SK-N-MC (cell line): Measurements from ENCODE around the gene RAB43.

Experiments used
- EZH2 ChIP-seq: fragments of 200-600 bp; sonication (generic); IDR thresholded peaks from one replicate; pipeline ENCODE4 v1.6.1; 2017; ENCODE audit warnings: antibody characterized with exemption
- FOXP2 ChIP-seq: optimal IDR thresholded peaks from 2 replicates; pipeline ENCODE3; 2011; ENCODE audit warnings: mild to moderate bottlenecking, moderate library complexity; ENCODE audit not compliant: insufficient read depth; ENCODE audit errors: extremely low read length, control extremely low read depth
- POLR2AphosphoS5 ChIP-seq: IDR thresholded peaks from 2 replicates; pipeline ENCODE4 v1.6.1; 2012; ENCODE audit warnings: mild to moderate bottlenecking, low read depth, low read length, borderline replicate concordance

- TF ChIP-seq POLR2AphosphoS5 (no peak), FOXP2 (no peak), EZH2 (no peak)
These were observed 13.8 kb downstream of the RAB43 start for GRCh38 chr3:129107793-129108192.
